Measurements from ENCODE around the gene MAGOHB. TPM values are rescaled to one million over a fixed set of nuclear protein-coding genes. Genes with fewer than 3 reads are reported as not detected.
A peak's percentile ranks its signal among the peaks of the same experiment; 100 is the strongest.
"Not testable (repeated sequence)": the region's sequence is repeated elsewhere in the genome, so short reads cannot be mapped to it uniquely, and the experiment has no call there.

Gene MAGOHB
- 25.0 and 28.8 TPM in 2 replicates for total RNA-seq

GRCh38 chr12:10613349-10614055 is at the start of gene MAGOHB:
Gene MAGOHB, minus strand, starts transcription at chr12:10613609. Its CDS starts 77 bp downstream, at chr12:10613532.
- peaks cover 29% of the 10 kb centered on the region for H3K4me1 Mint-ChIP-seq
- no peaks in the 10 kb centered on the region for H3K9me3 Mint-ChIP-seq
- H3K27ac Mint-ChIP-seq = peak within 1 kb of the TSS; percentile 100
- TF ChIP-seq CTCF (IDR thresholded peaks at IDR 0.05) = no peak
- H3K4me3 Mint-ChIP-seq = peak within 1 kb of the TSS; percentile 100
- peaks cover 6% of the 10 kb centered on the region for H3K27me3 Mint-ChIP-seq
- intact Hi-C loops (cut with micrococcal nuclease) = loop anchor here (1.0 to 5.0 kb wide), 9 partner anchors 109 to 1743 kb away; partner anchors contain the start of genes BORCS5, CLEC2B, GABARAPL1 and SMIM10L1
- POLR2A ChIA-PET = interaction anchor here (0.7 to 1.1 kb wide), 4 partner anchors 30 to 558 kb away, joined by 3 to 5 read pairs (median 3); no protein-coding TSS in a partner anchor
- H3K36me3 Mint-ChIP-seq (ENCODE audit: low read depth) = peaks cover 32% of the 10 kb centered on the region
- CTCF ChIA-PET = interaction anchor here (1.6 kb wide), 1 partner anchor 136 kb away, joined by 4 read pairs; no protein-coding TSS in a partner anchor
- ATAC-seq (ENCODE audit: low read depth) (peak; percentile 96), DNase-seq (peak; percentile 99)

GRCh38 chr12:10661338-10661737 is 47.9 kb upstream of the MAGOHB start:
- CTCF ChIA-PET = no interaction called here
- Mint-ChIP-seq H3K27me3 (peaks cover 7% of the 10 kb centered on the region), H3K27ac (no peak overlapping the region), H3K4me1 (no peaks in the 10 kb centered on the region), H3K9me3 (peaks cover 5% of the 10 kb centered on the region), H3K4me3 (no peak overlapping the region), H3K36me3 (ENCODE audit: low read depth) (no peaks in the 10 kb centered on the region)
- intact Hi-C loops (cut with micrococcal nuclease) = no loop called here
- ATAC-seq (ENCODE audit: low read depth) (no peak), DNase-seq (no peak)
- TF ChIP-seq CTCF (IDR thresholded peaks at IDR 0.05) = no peak
- POLR2A ChIA-PET = no interaction called here

- no peak for DNase-seq
- Mint-ChIP-seq H3K27ac (no peak overlapping the region), H3K9me3 (peaks cover 5% of the 10 kb centered on the region), H3K4me3 (no peak overlapping the region), H3K36me3 (ENCODE audit: low read depth) (no peaks in the 10 kb centered on the region), H3K27me3 (peaks cover 4% of the 10 kb centered on the region), H3K4me1 (no peaks in the 10 kb centered on the region)
- POLR2A ChIA-PET = no interaction called here
- no peak for TF ChIP-seq CTCF (IDR thresholded peaks at IDR 0.05)
- CTCF ChIA-PET = no interaction called here
- intact Hi-C loops (cut with micrococcal nuclease) = no loop called here
- ATAC-seq (ENCODE audit: low read depth) = no peak
Observed at GRCh38 chr12:10654003-10654402, 40.6 kb upstream of the MAGOHB start.

- Mint-ChIP-seq H3K4me3 (no peak overlapping the region), H3K27ac (no peak overlapping the region), H3K9me3 (peaks cover 11% of the 10 kb centered on the region), H3K4me1 (no peaks in the 10 kb centered on the region), H3K27me3 (peaks cover 7% of the 10 kb centered on the region), H3K36me3 (ENCODE audit: low read depth) (no peaks in the 10 kb centered on the region)
- no peak for ATAC-seq (ENCODE audit: low read depth)
- no peak for DNase-seq
- CTCF ChIA-PET = no interaction called here
- POLR2A ChIA-PET = no interaction called here
- TF ChIP-seq CTCF (IDR thresholded peaks at IDR 0.05) = no peak
- intact Hi-C loops (cut with micrococcal nuclease) = no loop called here
Observed at GRCh38 chr12:10652192-10652591, 38.8 kb upstream of the MAGOHB start.

GRCh38 chr12:10646576-10646975 is 33.2 kb upstream of the MAGOHB start:
- H3K4me1 Mint-ChIP-seq; H3K27ac Mint-ChIP-seq; H3K4me3 Mint-ChIP-seq; H3K36me3 Mint-ChIP-seq (ENCODE audit: low read depth); CTCF ChIA-PET; intact Hi-C loops (cut with micrococcal nuclease); ATAC-seq (ENCODE audit: low read depth); POLR2A ChIA-PET; DNase-seq; H3K27me3 Mint-ChIP-seq: not testable (repeated sequence)
- H3K9me3 Mint-ChIP-seq = peaks cover 28% of the 10 kb centered on the region
